Stimulated activated CD4-positive, alpha-beta T cell treated with anti-CD3 and anti-CD28 coated beads, Interleukin-1b, Interleukin-23, amount 100 ng/mL, for 48 hours (primary cell): ENCODE results near the gene SPATA21.

Source experiments
- DNase-seq: peaks from one replicate; pipeline ENCODE4 v3.0.0-alpha.2; 2020

The SPATA21 gene

DNA sequence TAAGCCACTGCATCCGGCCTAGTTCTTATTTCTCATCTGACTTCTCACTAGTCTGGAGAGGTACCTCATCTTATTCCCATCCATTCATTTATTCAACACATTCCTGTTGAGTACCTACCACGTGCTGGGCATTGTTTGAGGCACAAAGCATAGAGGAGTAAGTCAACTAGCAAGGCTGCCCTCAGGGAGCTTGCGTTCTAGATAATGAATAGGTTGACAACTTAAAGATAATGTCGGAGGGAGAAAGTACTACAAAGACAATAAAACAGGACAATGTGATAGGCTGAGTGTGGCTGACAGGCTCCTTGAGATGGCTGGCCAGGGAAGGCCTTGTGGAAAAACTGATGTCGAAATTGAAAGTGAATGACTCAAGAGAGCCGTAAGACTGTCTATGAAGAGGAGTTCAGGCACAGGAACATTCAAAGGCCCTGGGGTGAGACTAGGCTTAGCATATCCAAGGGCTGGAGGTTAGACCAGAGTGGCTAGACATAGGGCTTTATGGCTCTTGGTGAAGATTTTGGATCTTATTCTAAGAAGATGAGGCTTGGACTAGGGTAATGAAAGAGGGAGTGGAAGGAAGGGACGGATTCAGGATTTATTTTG lies 18.3 kb downstream of the SPATA21 start:
- peak; percentile 12 for DNase-seq

DNA sequence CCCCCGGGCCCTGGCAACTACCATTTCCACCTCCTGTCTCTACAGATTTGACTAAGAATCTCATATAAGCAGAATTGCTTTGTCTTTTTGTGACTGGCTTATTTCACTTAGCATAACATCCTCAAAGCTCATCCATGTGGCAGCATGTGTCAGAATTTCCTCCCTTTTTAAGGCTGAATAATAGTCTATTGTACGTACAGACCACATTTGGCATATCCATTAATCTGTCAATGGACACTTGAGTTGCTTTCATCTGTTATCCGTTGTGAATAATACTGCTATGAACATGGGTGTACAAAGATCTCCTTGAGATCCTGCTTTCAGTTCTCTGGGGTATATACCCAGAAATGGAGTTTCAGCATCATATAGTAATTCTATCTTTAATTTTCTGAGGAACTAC lies 24.0 kb downstream of the SPATA21 start:
- DNase-seq, result no peak

GRCh38 chr1:16410803-16411202 lies 26.4 kb downstream of the SPATA21 start:
- no peak for DNase-seq

- DNase-seq, result no peak
Observed at GRCh38 chr1:16409536-16410152, 27.6 kb downstream of the SPATA21 start.

- DNase-seq, result no peak
Observed at GRCh38 chr1:16406868-16407267, 30.4 kb downstream of the SPATA21 start.

DNA sequence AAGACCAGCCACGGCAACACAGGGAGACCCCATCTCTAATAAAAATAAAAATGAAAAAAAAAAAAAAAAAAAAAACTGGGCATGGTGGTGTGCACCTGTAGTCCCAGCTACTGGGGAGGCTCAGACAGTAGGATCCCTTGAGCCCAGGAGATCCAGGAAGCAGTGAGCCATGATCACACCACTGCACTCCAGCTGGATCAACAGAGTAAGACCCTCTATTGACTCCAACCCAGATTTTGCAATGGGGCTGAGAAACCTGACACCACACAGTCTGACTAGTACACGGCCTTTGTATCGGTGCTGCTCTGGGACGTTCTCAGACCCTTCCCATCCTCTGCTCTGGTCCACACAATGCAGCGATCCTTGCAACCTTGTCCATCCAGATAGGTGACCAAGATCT lies 31.8 kb downstream of the SPATA21 start:
- DNase-seq, result no peak

DNA sequence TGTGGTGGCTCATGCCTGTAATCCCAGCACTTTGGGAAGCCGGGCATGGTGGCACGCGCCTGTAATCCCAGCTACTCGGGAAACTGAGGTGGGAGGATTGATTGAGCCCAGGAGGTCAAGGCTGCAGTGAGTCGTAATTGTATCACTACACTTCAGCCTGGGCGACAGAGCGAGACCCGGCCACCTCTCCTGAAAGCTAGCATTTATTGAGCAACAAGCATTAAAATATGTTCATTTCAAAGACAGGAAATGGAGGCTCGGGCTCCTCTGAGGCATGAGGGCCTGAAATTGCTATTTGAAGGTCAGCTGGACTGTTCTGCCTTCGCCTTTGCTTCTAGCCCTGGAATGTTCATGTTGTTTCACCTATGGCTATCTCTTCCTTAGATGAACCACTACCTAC lies 34.5 kb downstream of the SPATA21 start:
- no peak for DNase-seq

- DNase-seq, result no peak
Observed at GRCh38 chr1:16398371-16398953, 38.8 kb downstream of the SPATA21 start.

- no peak for DNase-seq
Observed at GRCh38 chr1:16397120-16397519, 40.1 kb downstream of the SPATA21 start.

- no peak for DNase-seq
Observed at GRCh38 chr1:16396591-16396990, 40.6 kb downstream of the SPATA21 start.

DNA sequence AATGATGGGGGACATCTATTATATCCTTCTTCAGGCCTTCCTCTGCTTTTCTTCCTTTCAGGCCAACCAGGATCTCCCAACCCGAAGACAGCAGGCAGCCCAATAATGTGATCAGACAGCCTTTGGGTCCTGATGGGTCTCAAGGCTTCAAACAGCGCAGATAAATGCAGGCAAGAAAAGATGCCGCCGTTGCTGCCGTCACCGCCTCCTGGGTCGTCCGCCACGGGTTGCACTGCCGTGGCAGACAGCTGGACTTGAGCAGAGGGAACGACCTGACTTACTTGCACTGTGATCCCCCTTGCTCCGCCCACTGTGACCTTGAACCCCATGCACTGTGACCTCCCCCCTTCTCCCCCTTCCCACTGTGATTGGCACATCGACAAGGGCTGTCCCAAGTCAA lies 42.2 kb downstream of the SPATA21 start:
- DNase-seq, result no peak

DNA sequence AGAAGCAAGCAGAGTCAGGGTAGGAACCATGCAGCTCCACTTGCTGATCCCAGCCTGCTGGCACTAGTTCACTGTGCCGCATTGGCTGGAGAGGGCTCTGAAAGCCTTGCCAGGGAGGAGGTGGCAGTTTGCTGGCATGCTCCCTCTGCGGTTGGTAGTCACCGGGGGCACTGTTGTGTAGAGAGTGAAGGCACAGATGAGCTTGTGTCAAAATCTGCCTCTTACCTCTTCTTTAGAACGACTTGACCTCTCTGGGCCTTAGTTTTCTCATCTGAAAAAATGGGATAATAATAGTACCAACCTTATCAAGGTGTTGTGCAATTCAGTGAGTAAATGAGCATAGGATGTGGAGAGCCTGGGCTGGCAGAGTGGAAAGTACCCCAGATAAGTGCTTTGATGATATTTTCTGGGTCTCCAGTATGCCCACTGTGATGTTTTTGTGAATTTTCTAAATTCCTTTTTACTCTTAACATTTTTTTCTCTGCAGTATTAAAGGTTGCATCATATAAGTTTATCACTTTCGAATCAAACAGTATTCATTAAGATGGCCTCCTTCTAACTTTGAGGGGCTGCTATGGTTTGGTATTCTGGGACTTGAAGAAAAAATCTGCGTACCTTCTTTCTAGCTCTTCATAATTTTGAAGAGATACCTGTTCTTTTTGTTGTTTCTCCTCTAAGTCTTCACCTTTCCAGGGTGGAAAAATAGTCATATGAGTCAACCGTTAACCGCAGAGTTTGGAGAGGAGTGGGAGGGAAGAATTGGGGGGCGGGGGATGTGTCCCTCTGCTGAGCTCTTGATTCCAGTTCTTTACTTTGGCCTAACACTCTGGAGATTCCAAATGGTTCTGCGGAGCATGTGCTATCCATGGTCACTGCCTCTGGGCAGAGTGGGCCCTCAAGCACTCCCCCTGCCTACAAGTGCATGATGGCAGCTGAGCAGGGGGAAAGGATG lies 43.4 kb downstream of the SPATA21 start:
- DNase-seq, result no peak

DNA sequence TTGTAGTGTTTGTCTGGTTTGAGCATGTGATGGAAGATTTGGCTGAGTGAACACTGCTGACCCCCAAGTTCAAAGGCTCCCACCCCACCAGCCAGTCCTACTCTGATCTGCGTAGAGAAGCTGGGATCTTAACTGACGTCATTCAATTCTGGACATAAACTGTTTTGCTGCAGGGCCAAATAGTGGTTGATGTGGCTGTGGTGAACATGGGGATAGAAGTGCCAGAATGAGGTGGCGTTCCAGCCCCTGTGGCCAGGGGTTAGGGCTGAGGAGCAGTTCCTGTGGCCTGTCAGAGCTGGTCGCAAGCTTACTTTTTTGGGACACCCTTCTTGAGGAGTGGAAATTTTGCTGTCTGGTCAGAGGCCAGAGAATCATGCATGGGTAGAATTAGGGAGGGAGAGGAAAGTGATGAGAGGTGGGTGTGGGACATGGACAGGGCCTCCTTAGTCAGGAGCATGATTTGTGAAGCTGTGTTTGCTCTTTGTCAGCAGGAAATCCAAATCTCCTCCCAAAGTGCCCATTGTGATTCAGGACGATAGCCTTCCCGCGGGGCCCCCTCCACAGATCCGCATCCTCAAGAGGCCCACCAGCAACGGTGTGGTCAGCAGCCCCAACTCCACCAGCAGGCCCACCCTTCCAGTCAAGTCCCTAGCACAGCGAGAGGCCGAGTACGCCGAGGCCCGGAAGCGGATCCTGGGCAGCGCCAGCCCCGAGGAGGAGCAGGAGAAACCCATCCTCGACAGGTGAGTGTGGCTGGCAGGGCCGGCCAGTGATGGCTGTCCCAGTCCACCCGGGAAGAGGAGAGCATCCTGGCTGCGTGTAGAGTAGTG lies 44.3 kb downstream of the SPATA21 start:
- DNase-seq, result no peak

GRCh38 chr1:16391411-16391810 lies 45.8 kb downstream of the SPATA21 start:
- DNase-seq, result no peak

GRCh38 chr1:16387201-16388188 lies 49.7 kb downstream of the SPATA21 start:
- no peak for DNase-seq

DNA sequence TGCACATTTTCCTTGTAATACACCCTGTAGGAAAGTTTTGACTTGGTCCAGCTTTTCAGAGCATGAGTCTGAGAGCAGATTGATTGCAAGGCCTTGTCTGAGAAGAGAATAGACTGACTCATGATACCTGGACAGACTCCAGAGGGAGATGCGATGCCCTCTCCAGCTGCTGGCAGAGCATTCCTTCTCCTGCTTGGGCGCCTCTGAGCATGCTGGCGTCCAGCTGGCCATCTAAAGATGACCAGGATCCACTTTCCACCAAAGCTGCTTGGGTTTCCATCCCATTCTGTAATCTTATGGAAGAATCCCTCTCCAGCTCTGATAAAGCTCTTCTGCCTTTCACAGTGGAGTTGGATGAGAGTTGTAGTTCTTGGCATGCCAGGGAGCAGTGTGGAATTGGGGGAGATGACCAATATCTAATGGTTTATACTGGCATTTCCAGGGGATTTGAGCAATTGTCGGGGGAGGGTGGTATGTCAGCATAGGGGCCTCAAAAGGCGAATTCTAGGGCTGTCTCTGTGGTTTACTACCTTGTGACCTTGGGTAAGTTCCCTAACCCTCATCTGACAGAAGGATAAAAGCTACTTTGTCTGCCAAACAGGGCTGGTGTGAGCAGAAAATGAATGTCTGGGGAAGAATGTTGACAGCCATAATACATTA lies 50.6 kb downstream of the SPATA21 start:
- no peak for DNase-seq

- no peak for DNase-seq
Observed at GRCh38 chr1:16385659-16386453, 51.4 kb downstream of the SPATA21 start.

- no peak for DNase-seq
Observed at GRCh38 chr1:16383888-16384287, 53.3 kb downstream of the SPATA21 start.

- no peak for DNase-seq
Observed at GRCh38 chr1:16380868-16381267, 56.4 kb downstream of the SPATA21 start.

- DNase-seq, result no peak
Observed at GRCh38 chr1:16378443-16378842, 58.8 kb downstream of the SPATA21 start.
